ENCODE results near the gene FAM167B.

- TF ChIP-seq CTCF (IDR thresholded peaks at IDR 0.05) (no peak), POLR2A (IDR thresholded peaks at IDR 0.05) (no peak)
These were observed 25.4 kb upstream of the FAM167B start for GRCh38 chr1:32221581-32221979.

All from thyroid gland (tissue), 4 donors.